ENCODE measurements around the gene HIVEP2.
A peak's percentile ranks its signal among the peaks of the same experiment; 100 is the strongest.

Gene HIVEP2

GRCh38 chr6:142838821-142839685 lies 105.9 kb downstream of the HIVEP2 start:
- peak; percentile 78 for DNase-seq

DNA sequence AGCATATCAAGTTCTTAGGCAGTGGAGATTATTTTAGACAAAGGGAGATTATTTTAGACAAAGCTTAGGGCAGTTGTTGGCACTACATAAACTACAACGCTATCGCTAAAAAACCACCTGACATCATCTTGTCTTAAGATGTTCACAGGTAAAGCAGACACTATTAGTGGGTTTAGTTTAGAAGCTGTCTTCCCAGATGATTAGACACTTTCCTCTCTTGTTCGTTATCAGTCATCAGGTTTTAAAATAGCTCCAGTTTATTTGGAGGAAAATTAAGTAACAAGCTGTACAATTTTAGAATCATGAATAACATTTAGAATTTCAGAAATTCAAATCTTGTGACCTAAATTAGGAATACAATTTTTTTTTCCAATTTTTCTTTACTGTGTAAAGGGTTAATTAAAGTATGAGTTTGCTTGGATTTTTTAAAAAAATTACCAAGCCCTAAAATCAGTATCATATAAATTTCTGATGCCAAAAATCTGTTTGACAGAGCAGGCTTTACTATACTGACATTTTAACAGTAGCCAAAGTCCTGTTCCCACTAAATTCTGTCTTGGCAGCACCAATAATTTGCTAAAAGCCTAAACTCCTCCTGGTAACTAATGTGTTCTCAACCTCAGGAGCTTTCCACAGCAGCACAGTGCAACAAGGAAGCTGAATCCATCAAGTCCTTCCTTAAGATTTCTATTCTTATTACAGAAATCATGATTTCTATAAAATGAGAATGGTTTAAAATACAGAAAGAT lies 109.0 kb downstream of the HIVEP2 start:
- no peak for DNase-seq

DNA sequence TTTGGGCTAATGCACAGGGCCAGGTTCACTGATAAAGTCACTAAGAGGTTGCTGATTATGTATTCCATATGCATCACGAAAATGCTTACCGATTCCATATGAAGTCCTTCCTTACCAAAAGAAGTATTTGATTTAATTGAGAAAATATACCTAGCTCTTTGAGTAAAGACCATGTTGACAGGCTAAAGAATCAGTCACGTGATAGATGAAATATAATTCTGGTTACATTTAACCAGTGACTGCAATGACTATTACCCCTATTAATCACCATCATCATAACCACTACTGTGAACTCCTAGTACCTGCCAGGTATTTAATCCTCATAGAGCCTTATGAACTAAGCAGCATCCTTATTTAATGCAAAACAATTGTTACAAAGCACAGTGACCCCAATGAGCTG lies 110.1 kb downstream of the HIVEP2 start:
- DNase-seq: no peak

GRCh38 chr6:142833798-142834197 lies 111.2 kb downstream of the HIVEP2 start:
- DNase-seq: no peak

DNA sequence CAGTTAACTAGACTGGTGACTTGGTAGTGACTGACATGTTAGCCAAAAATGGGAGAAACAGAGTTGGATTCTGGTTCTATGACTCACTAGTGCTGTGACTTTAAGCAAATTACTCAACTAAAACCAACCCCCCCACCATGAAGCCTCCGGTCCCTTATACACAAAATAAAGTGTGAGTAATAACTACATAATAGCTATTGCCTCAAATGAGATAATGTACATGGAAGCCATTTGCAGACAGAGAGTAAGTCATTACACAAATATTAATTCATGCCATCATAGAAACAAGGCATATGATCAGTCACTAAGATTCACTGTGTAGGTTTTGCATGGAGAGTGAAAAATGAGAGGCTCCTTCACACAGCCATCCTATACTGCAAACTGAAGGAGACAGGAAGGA lies 111.9 kb downstream of the HIVEP2 start:
- DNase-seq: peak; percentile 98

DNA sequence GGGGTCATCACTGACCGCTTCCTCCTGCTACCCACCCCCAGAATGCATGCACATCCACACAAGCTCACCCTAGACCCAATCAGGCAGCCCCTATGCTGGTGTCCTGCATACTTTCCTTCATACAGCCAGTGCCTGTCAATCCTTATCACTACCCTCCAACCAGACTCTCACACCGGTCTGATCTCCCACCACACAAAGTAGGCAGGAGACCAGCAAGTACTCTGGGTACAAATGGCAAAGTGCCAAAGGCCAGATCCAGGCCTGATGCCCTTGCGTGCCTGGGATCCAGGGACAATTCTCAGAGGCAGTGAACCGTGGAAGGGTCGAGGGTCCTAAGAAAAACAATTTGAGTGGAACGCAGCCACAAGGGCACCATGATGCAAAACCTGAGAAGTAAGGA lies 114.2 kb downstream of the HIVEP2 start:
- no peak for DNase-seq

DNA sequence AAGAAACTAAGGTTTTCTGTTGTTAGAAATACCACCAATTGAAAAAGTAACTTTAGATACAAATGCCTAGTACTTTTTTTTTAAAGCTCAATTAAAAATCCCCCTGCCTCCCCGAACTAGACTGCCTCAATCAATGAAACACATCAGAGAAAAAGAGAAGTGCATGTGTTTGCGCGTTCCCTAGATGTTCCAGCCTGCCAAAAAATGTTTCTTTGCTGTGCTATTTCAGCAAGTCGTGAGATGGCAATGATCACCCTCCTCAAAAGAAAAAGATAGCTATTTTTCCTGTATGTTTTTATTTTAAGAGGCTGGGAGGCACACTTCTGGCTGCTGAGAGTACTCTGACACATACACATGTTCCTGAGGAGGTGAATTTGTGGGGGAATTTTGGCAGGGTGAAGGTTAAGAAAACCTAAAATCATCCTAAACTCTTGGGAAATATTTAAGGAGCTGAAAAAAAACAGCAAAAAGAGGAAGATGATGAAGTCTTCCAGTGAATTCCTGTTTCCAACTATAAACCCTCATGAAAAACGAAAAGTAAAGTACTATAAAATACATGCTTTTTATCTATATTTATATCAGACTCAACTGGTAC lies 114.8 kb downstream of the HIVEP2 start:
- no peak for DNase-seq

- DNase-seq: no peak
Observed at GRCh38 chr6:142829556-142829955, 115.4 kb downstream of the HIVEP2 start.

DNA sequence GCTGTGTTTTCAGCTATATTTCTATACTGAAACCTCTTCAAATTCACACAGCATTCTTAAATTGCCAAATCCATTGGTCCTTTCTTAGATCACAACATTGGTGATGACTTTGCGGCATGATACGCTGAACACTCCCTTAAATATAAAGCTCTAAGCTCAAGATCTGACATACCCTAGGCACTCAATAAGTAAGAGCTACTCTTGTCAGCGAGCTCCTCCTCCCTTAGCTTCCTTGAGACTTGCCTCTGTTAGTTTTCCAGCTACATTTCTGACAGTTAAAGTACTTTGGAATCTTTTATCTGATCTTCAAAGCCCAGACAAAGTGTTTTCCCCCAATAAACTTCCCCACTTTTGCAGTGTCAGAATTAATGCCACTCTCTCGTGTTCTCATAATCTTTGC lies 117.0 kb downstream of the HIVEP2 start:
- DNase-seq: no peak

DNA sequence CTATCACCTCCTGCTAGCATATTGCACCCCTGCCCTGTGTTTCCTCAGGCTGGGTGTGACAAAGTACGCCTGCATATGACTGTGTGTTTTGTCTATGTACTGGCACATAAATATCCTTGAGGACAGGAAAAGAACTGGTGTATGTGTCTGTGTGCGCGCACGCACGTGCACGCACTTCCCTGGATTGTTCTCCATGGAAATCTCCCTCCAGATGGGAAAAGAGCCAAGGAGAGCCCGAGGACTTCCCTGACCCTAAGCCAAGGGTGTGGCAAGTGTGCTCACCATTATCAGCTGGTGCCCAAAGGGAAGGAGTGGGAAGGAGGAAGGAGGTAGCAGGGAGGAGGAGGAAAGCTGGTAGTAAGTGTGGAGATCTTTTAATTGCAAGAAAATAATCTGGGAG lies 117.6 kb downstream of the HIVEP2 start:
- DNase-seq: no peak

- DNase-seq: no peak
Observed at GRCh38 chr6:142825760-142826159, 119.2 kb downstream of the HIVEP2 start.

DNA sequence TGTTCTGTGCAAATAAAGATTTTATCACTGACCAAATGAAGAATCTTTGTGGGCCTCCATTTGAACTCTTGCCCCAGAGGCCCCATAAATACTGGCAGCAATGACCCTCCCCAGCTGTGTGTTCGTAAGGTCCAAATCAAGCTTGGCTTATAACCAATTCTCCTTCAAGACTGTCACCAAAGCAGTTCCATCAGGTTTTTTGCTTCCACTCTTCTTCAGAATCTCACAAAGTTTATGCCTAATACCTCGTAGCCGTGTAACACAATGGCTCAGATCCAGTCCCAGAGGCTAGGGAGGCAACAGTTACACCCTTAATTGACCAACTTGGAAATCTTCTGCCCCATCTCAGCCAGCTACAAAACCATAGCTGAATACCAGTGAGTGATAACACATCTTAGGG lies 120.5 kb downstream of the HIVEP2 start:
- no peak for DNase-seq

DNA sequence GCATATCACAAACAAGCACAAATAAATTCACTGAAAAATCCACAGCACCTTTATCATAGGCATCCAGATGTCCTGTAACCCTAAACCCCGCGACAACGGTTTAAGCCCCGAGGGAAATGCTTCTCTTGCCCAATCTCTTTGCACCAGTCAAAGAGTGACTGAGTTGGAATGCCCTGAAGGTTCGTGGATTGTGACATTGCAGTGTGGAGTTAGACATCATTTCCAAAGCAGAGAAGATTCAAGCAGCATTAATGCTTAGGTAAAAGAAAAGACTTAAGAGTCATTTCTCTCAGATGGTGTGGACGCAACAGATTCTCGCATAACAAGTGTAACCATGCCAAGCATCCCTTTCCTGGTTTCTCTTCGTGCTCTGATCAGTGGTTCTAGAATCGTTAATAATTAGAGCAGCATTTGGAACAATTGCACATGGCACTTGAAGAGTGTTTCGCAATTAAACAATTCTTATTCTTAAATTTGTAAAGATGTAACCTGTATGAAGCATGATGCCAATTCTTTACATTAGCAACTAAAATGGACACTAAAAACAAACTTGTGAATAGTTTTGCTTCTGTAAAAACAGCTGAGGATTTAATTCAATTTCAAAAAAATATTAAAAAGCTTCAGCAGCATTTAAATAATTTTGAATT lies 121.6 kb downstream of the HIVEP2 start:
- DNase-seq: no peak

DNA sequence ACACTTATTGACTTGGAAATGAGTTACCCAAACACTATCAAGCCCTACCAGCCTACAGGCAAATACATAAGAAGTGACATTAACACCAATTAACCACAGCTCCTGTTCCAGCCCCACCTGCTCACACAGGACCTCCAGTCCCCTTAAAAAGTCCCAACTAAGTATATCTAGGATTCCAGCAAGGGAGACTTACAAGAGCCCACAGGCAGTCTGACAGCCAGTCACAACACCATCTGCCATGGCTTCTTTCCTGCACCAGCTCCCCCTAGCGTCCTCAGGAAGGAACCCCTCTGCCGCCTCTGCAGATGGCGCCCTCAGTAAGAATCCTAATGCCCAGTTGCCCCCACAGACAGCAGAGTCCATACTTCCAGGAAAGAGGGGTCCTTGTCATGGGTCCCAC lies 122.1 kb downstream of the HIVEP2 start:
- DNase-seq: no peak

GRCh38 chr6:142822383-142822782 lies 122.6 kb downstream of the HIVEP2 start:
- DNase-seq: no peak

- DNase-seq: no peak
Observed at GRCh38 chr6:142821860-142822259, 123.1 kb downstream of the HIVEP2 start.

DNA sequence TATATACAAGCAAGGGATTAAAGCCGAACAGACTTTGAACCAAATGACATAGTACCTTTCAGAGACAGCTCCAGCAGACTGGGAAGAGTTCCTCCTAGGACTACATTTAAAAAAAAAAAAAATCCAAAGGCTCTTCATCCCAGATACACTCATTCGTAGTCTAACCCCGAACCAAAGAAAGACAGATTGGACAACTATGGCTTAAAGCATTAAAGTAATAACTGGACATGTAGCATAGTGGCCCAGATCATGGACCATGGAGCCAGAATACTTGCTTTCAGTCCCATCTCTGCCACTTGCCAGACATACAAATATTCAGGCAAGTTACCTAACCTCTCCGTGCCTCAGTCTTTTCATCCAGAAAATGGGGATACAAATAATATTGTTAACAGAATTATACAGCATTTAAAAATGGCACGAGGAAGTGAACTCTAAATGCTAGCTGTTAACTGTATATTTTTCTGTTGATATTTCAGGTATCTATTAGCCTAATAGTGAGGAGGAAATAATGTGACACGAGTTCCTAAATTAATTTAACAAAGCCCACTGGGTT lies 123.7 kb downstream of the HIVEP2 start:
- no peak for DNase-seq

GRCh38 chr6:142820338-142821051 lies 124.5 kb downstream of the HIVEP2 start:
- no peak for DNase-seq

GRCh38 chr6:142819603-142820337 lies 125.2 kb downstream of the HIVEP2 start:
- DNase-seq: peak; percentile 22

DNA sequence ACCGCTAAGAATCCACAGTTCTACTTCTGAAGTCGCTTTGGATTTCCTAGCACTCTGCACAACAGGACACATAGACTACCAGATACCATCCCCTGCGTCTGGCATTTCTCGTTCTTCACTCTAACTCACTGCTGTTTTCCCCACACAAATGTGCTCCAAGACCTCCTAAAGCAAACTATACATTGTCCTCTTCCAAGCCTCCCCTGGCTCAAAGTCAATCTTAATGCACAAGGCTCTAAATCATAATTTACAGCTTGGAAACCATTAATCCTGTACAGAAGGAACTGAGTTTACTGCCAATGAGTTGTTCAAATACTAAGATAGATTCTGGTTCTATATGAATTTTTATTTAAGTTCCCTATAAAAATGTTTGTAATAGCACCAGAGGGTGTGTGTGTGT lies 128.5 kb downstream of the HIVEP2 start:
- no peak for DNase-seq

DNA sequence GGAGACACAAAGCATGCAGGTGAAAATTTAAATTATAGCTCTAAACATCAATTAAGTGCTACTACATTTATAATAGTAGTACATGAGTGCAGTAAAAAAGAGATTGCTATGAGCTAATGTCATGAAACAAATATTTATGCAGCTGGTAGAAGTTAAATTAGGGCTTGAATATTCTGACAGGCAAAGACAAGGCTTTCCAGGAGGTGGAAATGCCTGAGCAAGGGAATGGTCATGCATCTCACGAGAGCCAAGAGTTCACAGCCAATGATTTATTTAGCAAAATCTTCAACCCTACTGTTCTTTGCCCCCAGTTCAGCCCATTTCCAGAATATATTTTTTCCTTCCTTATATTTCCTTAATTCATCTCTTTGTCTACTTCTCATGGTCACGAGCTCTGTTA lies 128.9 kb downstream of the HIVEP2 start:
- DNase-seq: no peak

DNA sequence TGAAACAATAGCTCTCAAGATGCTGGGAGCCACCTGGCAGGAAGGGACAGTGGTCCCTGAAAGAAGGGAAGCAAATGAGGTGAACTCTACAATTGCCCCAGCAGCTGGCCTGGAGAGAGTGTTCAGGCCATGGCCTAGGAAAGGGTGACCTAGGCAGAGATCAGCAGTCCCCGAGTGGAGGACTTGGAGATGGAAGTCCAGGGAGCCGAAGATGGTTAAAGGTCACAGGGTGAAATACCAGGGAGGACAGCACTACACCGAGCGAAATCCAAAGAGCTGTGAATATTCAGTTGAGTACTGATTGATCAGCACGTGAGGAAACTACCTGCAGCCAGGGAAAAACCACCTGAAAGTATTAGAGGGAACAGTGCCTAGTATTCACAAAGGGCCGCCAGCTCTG lies 133.1 kb downstream of the HIVEP2 start:
- no peak for DNase-seq
